HCT116 (cell line): Measurements from ENCODE around the gene MOGAT3.

Source experiments
- CTCF ChIP-seq, 3 experiments: fragments of 200-600 bp in 1 of 3; sonication (generic) in 1 of 3; IDR thresholded peaks in 2 of 3; conservative IDR thresholded peaks in 1 of 3; 2 replicates each; pipeline ENCODE4 v1.5.1; 2012 to 2017; ENCODE audit warnings: low read depth in 2 of 3, low read length in 2 of 3, antibody characterized with exemption in 1 of 3, borderline replicate concordance in 1 of 3, control low read depth in 1 of 3, mild to moderate bottlenecking in 1 of 3, mixed read lengths in 1 of 3, mixed run types in 1 of 3, moderate library complexity in 1 of 3; ENCODE audit not compliant: insufficient read depth in 1 of 3
- MAX ChIP-seq: IDR thresholded peaks from 2 replicates; pipeline ENCODE4 v1.6.1; 2012
- RAD21 ChIP-seq: IDR thresholded peaks from 2 replicates; pipeline ENCODE4 v1.6.1; 2012; ENCODE audit warnings: low read depth, mild to moderate bottlenecking

- TF ChIP-seq CTCF (IDR thresholded peaks at IDR 0.05 in 2 of 3, conservative IDR thresholded peaks at IDR 0.05 in 1 of 3; ENCODE audit: borderline replicate concordance in 1 of 3, insufficient read depth in 1 of 3, low read depth in 2 of 3, low read length in 2 of 3) (no peak), MAX (no peak), RAD21 (no peak)
These were observed 5.0 kb downstream of the MOGAT3 start for GRCh38 chr7:101195884-101196283.
